H1 (cell line): ENCODE results near the gene EPSTI1. TPM values are rescaled to one million over a fixed set of nuclear protein-coding genes. Genes with fewer than 3 reads are reported as not detected.

Experiments
- ATF3 ChIP-seq: IDR thresholded peaks from 2 replicates; pipeline ENCODE4 v1.6.1; 2011; ENCODE audit warnings: low read depth, mild to moderate bottlenecking, low read length; ENCODE audit not compliant: insufficient read depth
- GABPA ChIP-seq: IDR thresholded peaks from 2 replicates; pipeline ENCODE4 v1.6.1; 2011; ENCODE audit warnings: mild to moderate bottlenecking, low read length, moderate library complexity, borderline replicate concordance; ENCODE audit not compliant: insufficient read depth
- JUN ChIP-seq: IDR thresholded peaks from 2 replicates; pipeline ENCODE4 v1.6.1; 2011; ENCODE audit warnings: low read depth, mild to moderate bottlenecking, improper control_type of control experiment, low read length
- POU5F1 ChIP-seq: IDR thresholded peaks from 2 replicates; pipeline ENCODE4 v1.6.1; 2011; ENCODE audit warnings: low read depth, mild to moderate bottlenecking, low read length, moderate library complexity
- SUZ12 ChIP-seq: fragments of 200-600 bp; sonication (generic); IDR thresholded peaks from 2 replicates; pipeline ENCODE4 v1.6.1; 2012; ENCODE audit warnings: mild to moderate bottlenecking, inconsistent platforms, low read length, moderate library complexity, mixed read lengths
- polyA plus RNA-seq, 7 experiments: library from polyadenylated mRNA; depleted of rRNA in 3 of 7; stranded (reverse) in 5 of 7; unstranded in 2 of 7; fragments of >200 nt in 5 of 7; fragments of 200-250 nt in 2 of 7; gene quantifications; 1 replicate in 5 of 7; 2 replicates in 1 of 7; 4 replicates in 1 of 7; pipeline versions ENCODE4 v1.2.1 to v1.2.3, GENCODE V29; 2011 to 2013; ENCODE audit warnings: missing spikeins in 2 of 7, mixed read lengths in 2 of 7
- total RNA-seq: library from RNA; stranded (reverse); fragmentation: NEBNext Ultra II Directional; extraction: Animal tissue kit (Norgen Biotek cat#: 25700); gene quantifications from 2 replicates; pipeline ENCODE4 v1.2.1, GENCODE V29; 2021

EPSTI1 gene
- total and polyA plus RNA-seq, 2 of the 8 experiments (the other 6 are each of a cell fraction or from before 2014, with no cell fraction given) = 0.23 to 0.37 TPM

GRCh38 chr13:42880056-42880605 lies 111.9 kb downstream of the EPSTI1 start (continued):
- TF ChIP-seq ATF3 (no peak), JUN (no peak), SUZ12 (no peak), POU5F1 (no peak), GABPA (no peak)
